ENCODE data around the gene SNAPC3.

The SNAPC3 gene

DNA sequence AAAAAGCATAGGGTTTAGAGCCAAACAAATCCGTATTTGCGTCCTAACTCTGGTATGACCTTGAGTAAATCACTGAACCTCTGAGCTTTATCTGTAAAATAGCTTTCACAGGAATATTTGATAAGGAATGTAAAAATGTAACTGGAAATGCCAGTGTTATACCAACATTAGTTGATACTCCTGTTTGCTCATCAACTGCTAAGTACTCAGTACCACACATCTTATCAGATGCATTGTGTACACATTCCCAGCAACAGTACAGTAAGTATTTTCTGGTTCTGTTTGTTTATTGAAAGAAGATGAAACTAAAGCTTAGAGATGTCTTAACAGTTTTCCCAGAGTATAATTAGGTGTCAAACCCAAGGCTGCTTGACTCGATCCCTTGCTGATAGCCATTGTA lies 21.5 kb downstream of the SNAPC3 start:
- no peak for FAIRE-seq
- TF ChIP-seq, protein P1, sequence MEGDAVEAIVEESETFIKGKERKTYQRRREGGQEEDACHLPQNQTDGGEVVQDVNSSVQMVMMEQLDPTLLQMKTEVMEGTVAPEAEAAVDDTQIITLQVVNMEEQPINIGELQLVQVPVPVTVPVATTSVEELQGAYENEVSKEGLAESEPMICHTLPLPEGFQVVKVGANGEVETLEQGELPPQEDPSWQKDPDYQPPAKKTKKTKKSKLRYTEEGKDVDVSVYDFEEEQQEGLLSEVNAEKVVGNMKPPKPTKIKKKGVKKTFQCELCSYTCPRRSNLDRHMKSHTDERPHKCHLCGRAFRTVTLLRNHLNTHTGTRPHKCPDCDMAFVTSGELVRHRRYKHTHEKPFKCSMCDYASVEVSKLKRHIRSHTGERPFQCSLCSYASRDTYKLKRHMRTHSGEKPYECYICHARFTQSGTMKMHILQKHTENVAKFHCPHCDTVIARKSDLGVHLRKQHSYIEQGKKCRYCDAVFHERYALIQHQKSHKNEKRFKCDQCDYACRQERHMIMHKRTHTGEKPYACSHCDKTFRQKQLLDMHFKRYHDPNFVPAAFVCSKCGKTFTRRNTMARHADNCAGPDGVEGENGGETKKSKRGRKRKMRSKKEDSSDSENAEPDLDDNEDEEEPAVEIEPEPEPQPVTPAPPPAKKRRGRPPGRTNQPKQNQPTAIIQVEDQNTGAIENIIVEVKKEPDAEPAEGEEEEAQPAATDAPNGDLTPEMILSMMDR (IDR thresholded peaks at IDR 0.05; ENCODE audit: insufficient read depth, missing control alignments): no peak
- DNase-seq (ENCODE audit: insufficient read length, low spot score): no peak

GRCh38 chr9:15453956-15454355 lies 31.3 kb downstream of the SNAPC3 start:
- FAIRE-seq (no peak), DNase-seq (ENCODE audit: insufficient read length, low spot score) (no peak)
- TF ChIP-seq, protein P1 (IDR thresholded peaks at IDR 0.05; ENCODE audit: insufficient read depth, missing control alignments): no peak

DNA sequence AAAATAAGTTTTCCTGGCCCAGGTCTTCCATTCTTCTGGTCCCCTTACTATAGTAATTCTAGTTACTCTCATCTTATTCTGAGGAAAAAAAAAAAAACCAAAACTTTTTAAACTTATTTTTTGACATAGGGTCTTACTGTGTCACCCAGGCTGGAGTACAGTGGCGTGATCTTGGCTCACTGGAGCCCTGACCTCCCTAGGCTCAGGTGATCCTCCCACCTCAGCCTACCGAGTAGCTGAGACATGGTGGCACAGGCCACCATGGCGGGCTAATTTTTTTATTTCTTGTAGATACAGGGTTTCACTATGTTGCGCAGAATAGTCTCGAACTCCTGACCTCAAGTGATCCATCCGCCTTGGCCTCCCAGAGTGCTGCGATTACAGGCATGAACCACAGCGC lies 38.4 kb downstream of the SNAPC3 start:
- TF ChIP-seq, protein P1 (IDR thresholded peaks at IDR 0.05; ENCODE audit: insufficient read depth, missing control alignments): no peak
- FAIRE-seq (no peak), DNase-seq (ENCODE audit: insufficient read length, low spot score) (no peak)

GRCh38 chr9:15461601-15462000 lies 38.9 kb downstream of the SNAPC3 start:
- TF ChIP-seq, protein P1 (IDR thresholded peaks at IDR 0.05; ENCODE audit: insufficient read depth, missing control alignments): no peak
- FAIRE-seq: no peak
- no peak for DNase-seq (ENCODE audit: insufficient read length, low spot score)

- DNase-seq (ENCODE audit: insufficient read length, low spot score): no peak
- FAIRE-seq: no peak
Observed at GRCh38 chr9:15468145-15468544, 45.5 kb downstream of the SNAPC3 start.

GRCh38 chr9:15469406-15469805 lies 46.7 kb downstream of the SNAPC3 start:
- DNase-seq (ENCODE audit: insufficient read length, low spot score) (no peak), FAIRE-seq (no peak)
- TF ChIP-seq, protein P1 (IDR thresholded peaks at IDR 0.05; ENCODE audit: insufficient read depth, missing control alignments): peak; percentile 6

More at GRCh38 chr9:15468145-15468544, 45.5 kb downstream of the SNAPC3 start:
- TF ChIP-seq, protein P1 (IDR thresholded peaks at IDR 0.05; ENCODE audit: insufficient read depth, missing control alignments): no peak

GRCh38 chr9:15469862-15470261 lies 47.2 kb downstream of the SNAPC3 start:
- no peak for FAIRE-seq
- no peak for DNase-seq (ENCODE audit: insufficient read length, low spot score)
- TF ChIP-seq, protein P1 (IDR thresholded peaks at IDR 0.05; ENCODE audit: insufficient read depth, missing control alignments): no peak

Data from D721Med (cell line).